ENCODE measurements around the gene IL12RB2. TPM values are rescaled to one million over a fixed set of nuclear protein-coding genes. Genes with fewer than 3 reads are reported as not detected.

The IL12RB2 gene
- total and polyA plus RNA-seq, 2 of the 13 experiments (the other 11 are each of a cell fraction or from before 2014, with no cell fraction given), result not detected

DNA sequence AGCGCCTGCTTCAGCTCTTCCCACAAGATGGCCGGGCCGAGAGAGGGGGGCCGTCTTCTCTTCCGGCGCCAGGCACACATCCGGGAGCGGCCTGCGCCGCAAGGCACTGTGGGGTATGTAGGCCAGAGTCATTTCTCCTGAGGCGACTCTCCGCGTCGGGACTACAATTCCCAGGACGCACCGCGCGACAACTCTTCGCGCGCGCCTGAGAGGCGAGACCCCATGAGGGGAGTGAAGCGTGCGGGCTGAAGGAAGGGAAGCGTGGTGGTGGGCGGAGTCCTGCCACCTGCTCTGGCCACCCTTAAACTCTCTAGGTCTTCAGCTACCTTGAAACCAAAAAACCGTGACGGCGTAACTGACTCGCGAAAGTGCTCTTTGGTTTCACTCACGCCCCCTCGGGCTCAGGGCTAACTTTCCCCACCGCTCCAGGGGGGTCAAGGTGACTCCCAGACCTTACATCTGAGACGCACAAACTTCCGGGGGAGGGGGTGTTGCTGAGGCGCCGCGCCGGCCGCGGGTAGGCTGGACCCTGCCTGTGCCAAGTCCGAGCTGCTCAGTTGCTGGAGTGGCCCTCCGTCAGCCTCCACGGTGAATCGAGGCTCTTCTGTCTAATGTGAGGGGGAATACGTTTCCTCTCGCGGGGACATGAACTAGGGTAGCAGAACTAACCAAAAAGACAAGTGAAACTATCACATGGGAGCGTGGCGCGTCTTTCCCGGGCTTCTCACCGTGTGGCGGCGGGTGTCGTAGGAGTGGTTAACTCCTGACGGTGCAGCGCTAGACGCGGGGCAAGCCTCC lies 122.9 kb downstream of the IL12RB2 start, which contains the start of gene SERBP1 (continued):
- TF ChIP-seq TOPORS (CRISPR knock-in tag; IDR thresholded peaks at IDR 0.05), result no peak
- peak; percentile 74 for TF ChIP-seq BORCS8-MEF2B (CRISPR knock-in tag; IDR thresholded peaks at IDR 0.05)
- TF ChIP-seq, protein P1, sequence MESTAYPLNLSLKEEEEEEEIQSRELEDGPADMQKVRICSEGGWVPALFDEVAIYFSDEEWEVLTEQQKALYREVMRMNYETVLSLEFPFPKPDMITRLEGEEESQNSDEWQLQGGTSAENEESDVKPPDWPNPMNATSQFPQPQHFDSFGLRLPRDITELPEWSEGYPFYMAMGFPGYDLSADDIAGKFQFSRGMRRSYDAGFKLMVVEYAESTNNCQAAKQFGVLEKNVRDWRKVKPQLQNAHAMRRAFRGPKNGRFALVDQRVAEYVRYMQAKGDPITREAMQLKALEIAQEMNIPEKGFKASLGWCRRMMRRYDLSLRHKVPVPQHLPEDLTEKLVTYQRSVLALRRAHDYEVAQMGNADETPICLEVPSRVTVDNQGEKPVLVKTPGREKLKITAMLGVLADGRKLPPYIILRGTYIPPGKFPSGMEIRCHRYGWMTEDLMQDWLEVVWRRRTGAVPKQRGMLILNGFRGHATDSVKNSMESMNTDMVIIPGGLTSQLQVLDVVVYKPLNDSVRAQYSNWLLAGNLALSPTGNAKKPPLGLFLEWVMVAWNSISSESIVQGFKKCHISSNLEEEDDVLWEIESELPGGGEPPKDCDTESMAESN (CRISPR knock-in tag; conservative IDR thresholded peaks at IDR 0.05), result peak; percentile 88
- TF ChIP-seq E2F5 (CRISPR knock-in tag; conservative IDR thresholded peaks at IDR 0.05), result peak; percentile 75; the same call in 1 of the 2 replicates
- TF ChIP-seq ZNF737 (CRISPR knock-in tag; IDR thresholded peaks at IDR 0.05; ENCODE audit: borderline replicate concordance), result no peak
- TF ChIP-seq, protein P2, sequence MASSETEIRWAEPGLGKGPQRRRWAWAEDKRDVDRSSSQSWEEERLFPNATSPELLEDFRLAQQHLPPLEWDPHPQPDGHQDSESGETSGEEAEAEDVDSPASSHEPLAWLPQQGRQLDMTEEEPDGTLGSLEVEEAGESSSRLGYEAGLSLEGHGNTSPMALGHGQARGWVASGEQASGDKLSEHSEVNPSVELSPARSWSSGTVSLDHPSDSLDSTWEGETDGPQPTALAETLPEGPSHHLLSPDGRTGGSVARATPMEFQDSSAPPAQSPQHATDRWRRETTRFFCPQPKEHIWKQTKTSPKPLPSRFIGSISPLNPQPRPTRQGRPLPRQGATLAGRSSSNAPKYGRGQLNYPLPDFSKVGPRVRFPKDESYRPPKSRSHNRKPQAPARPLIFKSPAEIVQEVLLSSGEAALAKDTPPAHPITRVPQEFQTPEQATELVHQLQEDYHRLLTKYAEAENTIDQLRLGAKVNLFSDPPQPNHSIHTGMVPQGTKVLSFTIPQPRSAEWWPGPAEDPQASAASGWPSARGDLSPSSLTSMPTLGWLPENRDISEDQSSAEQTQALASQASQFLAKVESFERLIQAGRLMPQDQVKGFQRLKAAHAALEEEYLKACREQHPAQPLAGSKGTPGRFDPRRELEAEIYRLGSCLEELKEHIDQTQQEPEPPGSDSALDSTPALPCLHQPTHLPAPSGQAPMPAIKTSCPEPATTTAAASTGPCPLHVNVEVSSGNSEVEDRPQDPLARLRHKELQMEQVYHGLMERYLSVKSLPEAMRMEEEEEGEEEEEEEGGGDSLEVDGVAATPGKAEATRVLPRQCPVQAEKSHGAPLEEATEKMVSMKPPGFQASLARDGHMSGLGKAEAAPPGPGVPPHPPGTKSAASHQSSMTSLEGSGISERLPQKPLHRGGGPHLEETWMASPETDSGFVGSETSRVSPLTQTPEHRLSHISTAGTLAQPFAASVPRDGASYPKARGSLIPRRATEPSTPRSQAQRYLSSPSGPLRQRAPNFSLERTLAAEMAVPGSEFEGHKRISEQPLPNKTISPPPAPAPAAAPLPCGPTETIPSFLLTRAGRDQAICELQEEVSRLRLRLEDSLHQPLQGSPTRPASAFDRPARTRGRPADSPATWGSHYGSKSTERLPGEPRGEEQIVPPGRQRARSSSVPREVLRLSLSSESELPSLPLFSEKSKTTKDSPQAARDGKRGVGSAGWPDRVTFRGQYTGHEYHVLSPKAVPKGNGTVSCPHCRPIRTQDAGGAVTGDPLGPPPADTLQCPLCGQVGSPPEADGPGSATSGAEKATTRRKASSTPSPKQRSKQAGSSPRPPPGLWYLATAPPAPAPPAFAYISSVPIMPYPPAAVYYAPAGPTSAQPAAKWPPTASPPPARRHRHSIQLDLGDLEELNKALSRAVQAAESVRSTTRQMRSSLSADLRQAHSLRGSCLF (CRISPR knock-in tag; IDR thresholded peaks at IDR 0.05; ENCODE audit: borderline replicate concordance), result 0 out of 2 replicates have a peak, but pooled peaks have one; percentile 35
- no peak for TF ChIP-seq HHEX (CRISPR knock-in tag; IDR thresholded peaks at IDR 0.05)
- TF ChIP-seq MTF1 (CRISPR knock-in tag; IDR thresholded peaks at IDR 0.05), result no peak
- 0 out of 2 replicates have a peak, but pooled peaks have one; percentile 50 for TF ChIP-seq SPEN (CRISPR knock-in tag; IDR thresholded peaks at IDR 0.05; ENCODE audit: low read depth)
- no peak for TF ChIP-seq GTF3A (CRISPR knock-in tag; conservative IDR thresholded peaks at IDR 0.05)
- TF ChIP-seq ZNF607 (CRISPR knock-in tag; IDR thresholded peaks at IDR 0.05; ENCODE audit: borderline replicate concordance), result peak; percentile 84
- TF ChIP-seq, protein P3, sequence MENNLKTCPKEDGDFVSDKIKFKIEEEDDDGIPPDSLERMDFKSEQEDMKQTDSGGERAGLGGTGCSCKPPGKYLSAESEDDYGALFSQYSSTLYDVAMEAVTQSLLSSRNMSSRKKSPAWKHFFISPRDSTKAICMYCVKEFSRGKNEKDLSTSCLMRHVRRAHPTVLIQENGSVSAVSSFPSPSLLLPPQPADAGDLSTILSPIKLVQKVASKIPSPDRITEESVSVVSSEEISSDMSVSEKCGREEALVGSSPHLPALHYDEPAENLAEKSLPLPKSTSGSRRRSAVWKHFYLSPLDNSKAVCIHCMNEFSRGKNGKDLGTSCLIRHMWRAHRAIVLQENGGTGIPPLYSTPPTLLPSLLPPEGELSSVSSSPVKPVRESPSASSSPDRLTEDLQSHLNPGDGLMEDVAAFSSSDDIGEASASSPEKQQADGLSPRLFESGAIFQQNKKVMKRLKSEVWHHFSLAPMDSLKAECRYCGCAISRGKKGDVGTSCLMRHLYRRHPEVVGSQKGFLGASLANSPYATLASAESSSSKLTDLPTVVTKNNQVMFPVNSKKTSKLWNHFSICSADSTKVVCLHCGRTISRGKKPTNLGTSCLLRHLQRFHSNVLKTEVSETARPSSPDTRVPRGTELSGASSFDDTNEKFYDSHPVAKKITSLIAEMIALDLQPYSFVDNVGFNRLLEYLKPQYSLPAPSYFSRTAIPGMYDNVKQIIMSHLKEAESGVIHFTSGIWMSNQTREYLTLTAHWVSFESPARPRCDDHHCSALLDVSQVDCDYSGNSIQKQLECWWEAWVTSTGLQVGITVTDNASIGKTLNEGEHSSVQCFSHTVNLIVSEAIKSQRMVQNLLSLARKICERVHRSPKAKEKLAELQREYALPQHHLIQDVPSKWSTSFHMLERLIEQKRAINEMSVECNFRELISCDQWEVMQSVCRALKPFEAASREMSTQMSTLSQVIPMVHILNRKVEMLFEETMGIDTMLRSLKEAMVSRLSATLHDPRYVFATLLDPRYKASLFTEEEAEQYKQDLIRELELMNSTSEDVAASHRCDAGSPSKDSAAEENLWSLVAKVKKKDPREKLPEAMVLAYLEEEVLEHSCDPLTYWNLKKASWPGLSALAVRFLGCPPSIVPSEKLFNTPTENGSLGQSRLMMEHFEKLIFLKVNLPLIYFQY (CRISPR knock-in tag; IDR thresholded peaks at IDR 0.05; ENCODE audit: borderline replicate concordance), result peak; percentile 15; the same call in 1 of the 2 replicates
- peak; percentile 96 for TF ChIP-seq BRD4 (CRISPR knock-in tag; IDR thresholded peaks at IDR 0.05)
- no peak for TF ChIP-seq NPAS2 (CRISPR knock-in tag; IDR thresholded peaks at IDR 0.05; ENCODE audit: borderline replicate concordance)
- TF ChIP-seq NAIF1 (CRISPR knock-in tag; IDR thresholded peaks at IDR 0.05; ENCODE audit: borderline replicate concordance), result peak; percentile 86; the same call in 1 of the 2 replicates
